Middle frontal gyrus (tissue), 1 donor: ENCODE measurements around the gene ACBD6.

Experiments used
- DNase-seq: peaks from one replicate; pipeline ENCODE4 v3.0.0-alpha.2; 2015; ENCODE audit warnings: low spot score; ENCODE audit errors: extremely low spot score

ACBD6 gene

GRCh38 chr1:180243517-180244221, 258.7 kb downstream of the ACBD6 start:
- DNase-seq: no peak

GRCh38 chr1:180241716-180242544, 260.4 kb downstream of the ACBD6 start:
- DNase-seq: no peak

- no peak for DNase-seq
Measured at GRCh38 chr1:180239145-180240096, 263.0 kb downstream of the ACBD6 start.

GRCh38 chr1:180238675-180239074, 263.7 kb downstream of the ACBD6 start:
- no peak for DNase-seq
